Fibroblast of mammary gland (primary cell): ENCODE measurements around the gene RIMS1.
"Not testable (repeated sequence)": the region's sequence is repeated elsewhere in the genome, so short reads cannot be mapped to it uniquely, and the experiment has no call there.

Experiments
- DNase-seq: peaks from one replicate; pipeline ENCODE4 v3.0.0-alpha.2; 2010; ENCODE audit warnings: low read depth
- H3K4me3 ChIP-seq: 2 replicates; pipeline ENCODE4 v1.5.1; 2011; ENCODE audit warnings: low read depth, mild to moderate bottlenecking, low read length, moderate library complexity; ENCODE audit not compliant: control insufficient read depth
- CTCF ChIP-seq: conservative IDR thresholded peaks from 2 replicates; pipeline ENCODE4 v1.5.1; 2011; ENCODE audit warnings: low read depth, low read length, inconsistent platforms; ENCODE audit not compliant: control insufficient read depth, insufficient read depth

Gene RIMS1

GRCh38 chr6:72328775-72329174 is 442.4 kb downstream of the RIMS1 start:
- DNase-seq: peak; percentile 23
- no peak overlapping the region for H3K4me3 ChIP-seq
- TF ChIP-seq CTCF: no peak

- DNase-seq, H3K4me3 ChIP-seq: not testable (repeated sequence)
Observed at GRCh38 chr6:72335203-72335602, 448.9 kb downstream of the RIMS1 start.

GRCh38 chr6:72348926-72349325 is 462.6 kb downstream of the RIMS1 start:
- H3K4me3 ChIP-seq: no peak overlapping the region
- DNase-seq: peak; percentile 68
- no peak for TF ChIP-seq CTCF

GRCh38 chr6:72350296-72350881 is 464.0 kb downstream of the RIMS1 start:
- no peak for DNase-seq

GRCh38 chr6:72363844-72364740 is 477.7 kb downstream of the RIMS1 start:
- no peak overlapping the region for H3K4me3 ChIP-seq
- peak; percentile 98 for DNase-seq
- no peak for TF ChIP-seq CTCF

More at GRCh38 chr6:72350296-72350881, 464.0 kb downstream of the RIMS1 start:
- no peak overlapping the region for H3K4me3 ChIP-seq
- no peak for TF ChIP-seq CTCF

GRCh38 chr6:72365773-72366172 is 479.4 kb downstream of the RIMS1 start:
- no peak for DNase-seq
- no peak for TF ChIP-seq CTCF
- H3K4me3 ChIP-seq: no peak overlapping the region

- TF ChIP-seq CTCF: no peak
- H3K4me3 ChIP-seq: no peak overlapping the region
- no peak for DNase-seq
Observed at GRCh38 chr6:72367439-72367838, 481.1 kb downstream of the RIMS1 start.
